HG03575 (cell line): ENCODE results near the gene NFIX.

Experiments
- ATAC-seq: cut with Tn5 transposase; IDR thresholded peaks from one replicate; pipeline ENCODE4 v1.9.1; 2021; ENCODE audit not compliant: unreplicated experiment, insufficient number of reproducible peaks, low FRiP score; ENCODE audit errors: extremely low read depth

Gene NFIX

GRCh38 chr19:13122980-13123957, 128.0 kb downstream of the NFIX start:
- no peak for ATAC-seq

- no peak for ATAC-seq
Observed at GRCh38 chr19:13127051-13127450, 131.8 kb downstream of the NFIX start.

- ATAC-seq: no peak
Observed at GRCh38 chr19:13127811-13128575, 132.7 kb downstream of the NFIX start.

- no peak for ATAC-seq
Observed at GRCh38 chr19:13128583-13128982, 133.3 kb downstream of the NFIX start.

- ATAC-seq: no peak
Observed at GRCh38 chr19:13129384-13129783, 134.1 kb downstream of the NFIX start.

- ATAC-seq: no peak
Observed at GRCh38 chr19:13130886-13131490, 135.7 kb downstream of the NFIX start.

GRCh38 chr19:13132471-13133180, 137.4 kb downstream of the NFIX start:
- no peak for ATAC-seq

GRCh38 chr19:13133241-13133870, 138.1 kb downstream of the NFIX start:
- no peak for ATAC-seq

GRCh38 chr19:13134626-13135025, 139.4 kb downstream of the NFIX start:
- ATAC-seq: no peak

- ATAC-seq: no peak
Observed at GRCh38 chr19:13135068-13136062, 140.1 kb downstream of the NFIX start.

GRCh38 chr19:13137290-13137794, 142.1 kb downstream of the NFIX start:
- ATAC-seq: no peak

GRCh38 chr19:13138171-13138915, 143.1 kb downstream of the NFIX start:
- ATAC-seq: no peak

- no peak for ATAC-seq
Observed at GRCh38 chr19:13138916-13139198, 143.6 kb downstream of the NFIX start.

GRCh38 chr19:13139633-13140311, 144.5 kb downstream of the NFIX start:
- ATAC-seq: no peak

- no peak for ATAC-seq
Observed at GRCh38 chr19:13146763-13147563, 151.7 kb downstream of the NFIX start.
